HG02884 (cell line): ENCODE measurements around the gene MTHFD1L.

Source experiments
- ATAC-seq: cut with Tn5 transposase; IDR thresholded peaks from one replicate; pipeline ENCODE4 v1.9.1; 2021; ENCODE audit warnings: mild to moderate bottlenecking, moderate library complexity; ENCODE audit not compliant: unreplicated experiment

MTHFD1L gene

GRCh38 chr6:151088963-151089362 lies 223.5 kb downstream of the MTHFD1L start:
- no peak for ATAC-seq

- ATAC-seq: no peak
Measured at GRCh38 chr6:151089978-151090377, 224.5 kb downstream of the MTHFD1L start.

GRCh38 chr6:151091571-151091970 lies 226.1 kb downstream of the MTHFD1L start:
- no peak for ATAC-seq

GRCh38 chr6:151092591-151092990 lies 227.1 kb downstream of the MTHFD1L start:
- ATAC-seq: no peak

- no peak for ATAC-seq
Measured at GRCh38 chr6:151093706-151094105, 228.2 kb downstream of the MTHFD1L start.

- ATAC-seq: no peak
Measured at GRCh38 chr6:151095538-151096254, 230.2 kb downstream of the MTHFD1L start.

GRCh38 chr6:151096255-151096612 lies 230.7 kb downstream of the MTHFD1L start:
- no peak for ATAC-seq

GRCh38 chr6:151096691-151097606 lies 231.4 kb downstream of the MTHFD1L start:
- no peak for ATAC-seq

GRCh38 chr6:151098166-151098565 lies 232.7 kb downstream of the MTHFD1L start:
- no peak for ATAC-seq

- no peak for ATAC-seq
Measured at GRCh38 chr6:151100326-151100725, 234.8 kb downstream of the MTHFD1L start.

- no peak for ATAC-seq
Measured at GRCh38 chr6:151101161-151101815, 235.8 kb downstream of the MTHFD1L start.

- no peak for ATAC-seq
Measured at GRCh38 chr6:151101816-151102694, 236.6 kb downstream of the MTHFD1L start.

- no peak for ATAC-seq
Measured at GRCh38 chr6:151103266-151103665, 237.8 kb downstream of the MTHFD1L start.

- no peak for ATAC-seq
Measured at GRCh38 chr6:151107897-151108427, 242.5 kb downstream of the MTHFD1L start.

- no peak for ATAC-seq
Measured at GRCh38 chr6:151108548-151108947, 243.0 kb downstream of the MTHFD1L start.

GRCh38 chr6:151109361-151109760 lies 243.9 kb downstream of the MTHFD1L start:
- ATAC-seq: no peak

- no peak for ATAC-seq
Measured at GRCh38 chr6:151109869-151110575, 244.5 kb downstream of the MTHFD1L start.

GRCh38 chr6:151110576-151110905 lies 245.0 kb downstream of the MTHFD1L start:
- ATAC-seq: no peak

- ATAC-seq: no peak
Measured at GRCh38 chr6:151111670-151112069, 246.2 kb downstream of the MTHFD1L start.

- ATAC-seq: no peak
Measured at GRCh38 chr6:151112130-151112529, 246.6 kb downstream of the MTHFD1L start.
